Measurements from ENCODE around the gene MERTK. TPM values are rescaled to one million over a fixed set of nuclear protein-coding genes. Genes with fewer than 3 reads are reported as not detected.

Gene MERTK
- total and polyA plus RNA-seq, 2 of the 8 experiments (the other 6 are each of a cell fraction or from before 2014, with no cell fraction given), result 6.5 to 7.0 TPM

- H2BK5ac ChIP-seq (ENCODE audit: low read depth, low read length), result no peak overlapping the region
- no peak overlapping the region for H2BK120ac ChIP-seq (replicated peaks; ENCODE audit: low read depth, low read length)
- ChIA-PET POLR2A (ENCODE audit: partially characterized antibody) (no interaction called here), CTCF (ENCODE audit: partially characterized antibody) (no interaction called here)
- no peak overlapping the region for H3K4me3 ChIP-seq (ENCODE audit: extremely low read depth in 1 of 4, insufficient read depth in 2 of 4, low read depth in 3 of 4, low read length in 4 of 4)
- no peaks in the 10 kb centered on the region for H3K79me1 ChIP-seq (ENCODE audit: low read depth, low read length)
- no peak overlapping the region for H4K8ac ChIP-seq (ENCODE audit: extremely low read depth, insufficient read depth, low read length)
- H3K9me3 ChIP-seq (ENCODE audit: insufficient read depth in 2 of 2, low read depth in 1 of 2, low read length in 1 of 2), result no peaks in the 10 kb centered on the region
- H3K4me1 ChIP-seq (replicated peaks in 1 of 4; ENCODE audit: control insufficient read depth in 3 of 4, insufficient read depth in 4 of 4, low read length in 3 of 4), result no peaks in the 10 kb centered on the region; a peak in 1 of 7 replicates
- H4K91ac ChIP-seq (replicated peaks; ENCODE audit: insufficient read length, low read length), result no peak overlapping the region
- no peak overlapping the region for H2AFZ ChIP-seq (ENCODE audit: low read length)
- no peak overlapping the region for H2BK15ac ChIP-seq (ENCODE audit: low read length)
- H4K5ac ChIP-seq (ENCODE audit: insufficient read length, low read depth, low read length), result no peak overlapping the region
- no peaks in the 10 kb centered on the region; a peak in 1 of 8 replicates for H3K36me3 ChIP-seq (ENCODE audit: control insufficient read depth in 2 of 4, insufficient read depth in 4 of 4, low read length in 3 of 4)
- H3K14ac ChIP-seq (ENCODE audit: insufficient read length), result no peak overlapping the region
- H3K4me2 ChIP-seq (ENCODE audit: insufficient read depth in 1 of 2, low read depth in 2 of 2, low read length in 2 of 2), result no peak overlapping the region
- H3K56ac ChIP-seq (replicated peaks; ENCODE audit: insufficient read length, low read depth, low read length), result no peak overlapping the region
- H3K27ac ChIP-seq (ENCODE audit: low read depth, low read length), result no peak overlapping the region
- DNase-seq (ENCODE audit: low read depth in 1 of 2, low spot score in 2 of 2) (no peak), FAIRE-seq (no peak)
- no peak overlapping the region for H2AK5ac ChIP-seq (ENCODE audit: low read depth, low read length)
- no peak overlapping the region for H3K23ac ChIP-seq (ENCODE audit: insufficient read length)
- no peaks in the 10 kb centered on the region for H3K79me2 ChIP-seq (ENCODE audit: control insufficient read depth in 1 of 2, insufficient read depth in 2 of 2, low read length in 2 of 2)
- H2BK20ac ChIP-seq (ENCODE audit: low read length), result no peak overlapping the region
- 97% methylated on average over 3 of the region's 3 CpGs; no CpG with 5 or more reads in 1 of the 2 experiments for WGBS, 2 experiments (ENCODE audit: extremely low coverage in 1 of 2, insufficient coverage in 1 of 2, insufficient read length in 1 of 2, insufficient replicate concordance in 2 of 2, low coverage in 1 of 2, low lambda C conversion rate in 2 of 2, missing lambda C conversion rate in 1 of 2)
- H4K20me1 ChIP-seq (replicated peaks in 1 of 2; ENCODE audit: control insufficient read depth in 1 of 2, insufficient read depth in 2 of 2, low read length in 2 of 2), result no peaks in the 10 kb centered on the region
- no peak overlapping the region for H3K4ac ChIP-seq (replicated peaks; ENCODE audit: insufficient read length, low read depth, low read length)
- no peaks in the 10 kb centered on the region for H3K27me3 ChIP-seq (replicated peaks in 1 of 4; ENCODE audit: control insufficient read depth in 3 of 4, extremely low read depth in 1 of 4, insufficient read depth in 3 of 4, low read length in 3 of 4)
- H3K23me2 ChIP-seq (ENCODE audit: low read depth, low read length), result no peaks in the 10 kb centered on the region
- H3K18ac ChIP-seq (ENCODE audit: extremely low read depth, low read length), result no peak overlapping the region
- no peak overlapping the region for H2BK12ac ChIP-seq (ENCODE audit: low read depth, low read length)
- no peak overlapping the region for H3K9ac ChIP-seq (replicated peaks in 1 of 4; ENCODE audit: extremely low read depth in 1 of 4, low read depth in 3 of 4, low read length in 3 of 4)
- TF ChIP-seq PHF8 (conservative IDR thresholded peaks at IDR 0.05; ENCODE audit: low read depth, low read length), result no peak
- no peak for TF ChIP-seq CBX5 (IDR thresholded peaks at IDR 0.05; ENCODE audit: low read depth, low read length)
- no peak for TF ChIP-seq FOSL1 (IDR thresholded peaks at IDR 0.05; ENCODE audit: insufficient read depth, low read depth, low read length)
- TF ChIP-seq TAF1 (IDR thresholded peaks at IDR 0.05; ENCODE audit: low read depth, low read length), result no peak
- no peak for TF ChIP-seq E2F6 (IDR thresholded peaks at IDR 0.05)
- no peak for TF ChIP-seq CHD1 (IDR thresholded peaks at IDR 0.05; ENCODE audit: low read depth, low read length)
- TF ChIP-seq SP2 (IDR thresholded peaks at IDR 0.05; ENCODE audit: low read length), result no peak
- no peak for TF ChIP-seq RXRA (IDR thresholded peaks at IDR 0.05; ENCODE audit: insufficient read depth, low read depth, low read length)
- no peak for TF ChIP-seq RFX5 (IDR thresholded peaks at IDR 0.05; ENCODE audit: borderline replicate concordance, low read depth, low read length)
- no peak for TF ChIP-seq POLR2A (IDR thresholded peaks at IDR 0.05; ENCODE audit: control extremely low read depth in 1 of 2, low read depth in 2 of 2, low read length in 2 of 2)
- TF ChIP-seq POLR2AphosphoS5 (IDR thresholded peaks at IDR 0.05; ENCODE audit: low read depth, low read length), result no peak
- TF ChIP-seq RBBP5 (IDR thresholded peaks at IDR 0.05; ENCODE audit: borderline replicate concordance, low read depth, low read length), result no peak
- TF ChIP-seq CHD2 (IDR thresholded peaks at IDR 0.05; ENCODE audit: low read length), result no peak
- TF ChIP-seq, protein P1, sequence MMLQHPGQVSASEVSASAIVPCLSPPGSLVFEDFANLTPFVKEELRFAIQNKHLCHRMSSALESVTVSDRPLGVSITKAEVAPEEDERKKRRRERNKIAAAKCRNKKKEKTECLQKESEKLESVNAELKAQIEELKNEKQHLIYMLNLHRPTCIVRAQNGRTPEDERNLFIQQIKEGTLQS (IDR thresholded peaks at IDR 0.05; ENCODE audit: insufficient read depth, low read depth, low read length), result no peak
- TF ChIP-seq, protein P2, sequence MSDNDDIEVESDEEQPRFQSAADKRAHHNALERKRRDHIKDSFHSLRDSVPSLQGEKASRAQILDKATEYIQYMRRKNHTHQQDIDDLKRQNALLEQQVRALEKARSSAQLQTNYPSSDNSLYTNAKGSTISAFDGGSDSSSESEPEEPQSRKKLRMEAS (IDR thresholded peaks at IDR 0.05), result no peak
Observed at GRCh38 chr2:112073875-112074274, 175.5 kb downstream of the MERTK start.

Measured in H1 (cell line).